SIG-M5 (cell line): ENCODE measurements around the gene GRIN1.

Source experiments
- DNase-seq: peaks from one replicate; lab custom pipeline; 2025; lab: John Stamatoyannopoulos, UW

Gene GRIN1

GRCh38 chr9:137164370-137165249 is 25.7 kb downstream of the GRIN1 start:
- no peak for DNase-seq

DNA sequence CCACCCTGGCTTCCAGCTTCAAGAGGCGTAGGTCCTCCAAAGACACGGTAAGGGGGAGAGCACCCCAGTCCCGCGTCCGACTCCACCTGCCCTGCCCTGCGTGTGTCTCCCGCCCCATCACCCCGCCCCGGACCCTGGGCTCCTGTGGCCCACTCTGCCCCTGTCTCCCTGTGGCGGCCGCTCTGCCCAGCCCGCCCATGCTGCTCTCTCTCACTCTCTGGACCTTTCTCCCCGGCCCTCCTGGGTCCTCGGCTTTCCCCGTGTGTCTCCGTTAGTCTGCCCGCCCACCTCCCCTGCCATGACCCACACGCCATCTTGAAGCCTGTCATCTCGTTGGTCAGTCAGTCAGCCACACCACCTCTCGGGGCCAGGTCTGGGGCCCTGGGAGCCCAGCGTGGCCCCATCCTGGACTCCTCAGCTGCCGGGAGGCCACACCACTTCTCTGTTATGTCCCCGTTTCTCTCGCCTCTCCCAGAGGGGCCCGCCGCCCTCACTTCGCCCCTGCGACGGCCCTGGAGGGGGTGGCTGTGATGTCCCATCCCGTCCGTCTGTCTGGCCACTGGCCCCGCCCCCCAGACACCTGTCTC is 26.4 kb downstream of the GRIN1 start:
- DNase-seq: no peak

DNA sequence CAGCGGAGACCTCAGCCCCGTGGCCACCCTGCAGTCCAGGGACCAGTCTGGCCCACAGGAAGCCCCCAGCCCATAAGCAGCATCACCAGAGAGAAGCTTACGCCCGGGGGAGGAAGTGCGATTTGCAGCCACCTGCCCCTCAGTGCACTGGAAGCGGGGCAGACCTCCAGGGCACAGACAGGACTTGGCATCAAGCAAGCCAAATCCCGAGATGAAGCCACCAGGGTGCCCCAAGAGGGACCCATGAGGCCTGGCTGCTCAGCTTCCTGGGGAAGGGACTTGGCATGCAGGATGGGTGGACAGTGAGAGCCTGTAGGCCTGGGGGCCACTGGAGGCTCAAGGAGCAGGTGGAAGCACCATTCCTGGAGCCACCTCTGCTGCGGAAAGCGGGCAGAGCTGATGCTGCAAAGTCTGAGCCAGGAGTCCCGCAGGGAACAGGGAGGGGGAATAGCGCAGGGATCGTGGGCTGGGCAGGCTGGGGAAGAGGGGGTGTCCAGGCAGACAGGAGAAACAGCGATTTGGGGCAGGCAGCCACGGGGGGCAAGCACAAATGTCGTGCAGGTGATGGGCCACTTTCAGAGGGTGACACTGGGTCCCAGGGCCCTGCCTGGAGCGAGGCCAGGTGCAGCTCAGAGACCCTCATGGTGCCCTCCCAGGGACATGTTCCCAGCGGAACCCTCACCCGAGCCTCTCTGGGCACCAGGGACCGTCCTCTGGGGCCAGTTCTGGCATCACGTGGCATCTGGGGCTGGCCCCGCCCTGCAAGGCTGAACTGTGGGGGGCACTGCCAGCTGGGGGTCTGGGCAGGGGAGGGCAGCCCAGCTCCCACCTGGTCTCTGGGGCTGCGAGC is 27.7 kb downstream of the GRIN1 start:
- DNase-seq: no peak

DNA sequence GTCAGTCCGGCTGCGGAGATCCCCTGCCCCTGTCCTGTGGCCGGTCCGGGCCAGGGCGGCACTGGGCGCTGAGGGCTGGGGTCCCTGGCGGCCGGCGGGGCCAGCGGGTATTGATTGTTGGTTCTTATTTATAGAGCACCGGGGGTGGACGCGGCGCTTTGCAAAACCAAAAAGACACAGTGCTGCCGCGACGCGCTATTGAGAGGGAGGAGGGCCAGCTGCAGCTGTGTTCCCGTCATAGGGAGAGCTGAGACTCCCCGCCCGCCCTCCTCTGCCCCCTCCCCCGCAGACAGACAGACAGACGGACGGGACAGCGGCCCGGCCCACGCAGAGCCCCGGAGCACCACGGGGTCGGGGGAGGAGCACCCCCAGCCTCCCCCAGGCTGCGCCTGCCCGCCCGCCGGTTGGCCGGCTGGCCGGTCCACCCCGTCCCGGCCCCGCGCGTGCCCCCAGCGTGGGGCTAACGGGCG is 28.4 kb downstream of the GRIN1 start:
- DNase-seq: no peak

DNA sequence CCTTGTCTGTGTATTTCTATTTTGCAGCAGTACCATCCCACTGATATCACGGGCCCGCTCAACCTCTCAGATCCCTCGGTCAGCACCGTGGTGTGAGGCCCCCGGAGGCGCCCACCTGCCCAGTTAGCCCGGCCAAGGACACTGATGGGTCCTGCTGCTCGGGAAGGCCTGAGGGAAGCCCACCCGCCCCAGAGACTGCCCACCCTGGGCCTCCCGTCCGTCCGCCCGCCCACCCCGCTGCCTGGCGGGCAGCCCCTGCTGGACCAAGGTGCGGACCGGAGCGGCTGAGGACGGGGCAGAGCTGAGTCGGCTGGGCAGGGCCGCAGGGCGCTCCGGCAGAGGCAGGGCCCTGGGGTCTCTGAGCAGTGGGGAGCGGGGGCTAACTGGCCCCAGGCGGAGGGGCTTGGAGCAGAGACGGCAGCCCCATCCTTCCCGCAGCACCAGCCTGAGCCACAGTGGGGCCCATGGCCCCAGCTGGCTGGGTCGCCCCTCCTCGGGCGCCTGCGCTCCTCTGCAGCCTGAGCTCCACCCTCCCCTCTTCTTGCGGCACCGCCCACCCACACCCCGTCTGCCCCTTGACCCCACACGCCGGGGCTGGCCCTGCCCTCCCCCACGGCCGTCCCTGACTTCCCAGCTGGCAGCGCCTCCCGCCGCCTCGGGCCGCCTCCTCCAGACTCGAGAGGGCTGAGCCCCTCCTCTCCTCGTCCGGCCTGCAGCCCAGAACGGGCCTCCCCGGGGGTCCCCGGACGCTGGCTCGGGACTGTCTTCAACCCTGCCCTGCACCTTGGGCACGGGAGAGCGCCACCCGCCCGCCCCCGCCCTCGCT is 29.0 kb downstream of the GRIN1 start:
- no peak for DNase-seq

DNA sequence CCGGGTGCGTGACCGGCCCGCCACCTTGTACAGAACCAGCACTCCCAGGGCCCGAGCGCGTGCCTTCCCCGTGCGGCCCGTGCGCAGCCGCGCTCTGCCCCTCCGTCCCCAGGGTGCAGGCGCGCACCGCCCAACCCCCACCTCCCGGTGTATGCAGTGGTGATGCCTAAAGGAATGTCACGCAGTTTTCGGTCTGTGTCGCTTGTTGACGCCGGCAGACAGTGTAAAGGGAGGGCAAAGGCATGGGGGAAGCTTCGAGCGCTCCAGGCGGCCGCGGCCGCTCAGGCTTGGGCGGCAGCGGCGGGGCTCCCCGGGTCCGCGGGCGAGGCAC is 29.6 kb downstream of the GRIN1 start:
- no peak for DNase-seq

DNA sequence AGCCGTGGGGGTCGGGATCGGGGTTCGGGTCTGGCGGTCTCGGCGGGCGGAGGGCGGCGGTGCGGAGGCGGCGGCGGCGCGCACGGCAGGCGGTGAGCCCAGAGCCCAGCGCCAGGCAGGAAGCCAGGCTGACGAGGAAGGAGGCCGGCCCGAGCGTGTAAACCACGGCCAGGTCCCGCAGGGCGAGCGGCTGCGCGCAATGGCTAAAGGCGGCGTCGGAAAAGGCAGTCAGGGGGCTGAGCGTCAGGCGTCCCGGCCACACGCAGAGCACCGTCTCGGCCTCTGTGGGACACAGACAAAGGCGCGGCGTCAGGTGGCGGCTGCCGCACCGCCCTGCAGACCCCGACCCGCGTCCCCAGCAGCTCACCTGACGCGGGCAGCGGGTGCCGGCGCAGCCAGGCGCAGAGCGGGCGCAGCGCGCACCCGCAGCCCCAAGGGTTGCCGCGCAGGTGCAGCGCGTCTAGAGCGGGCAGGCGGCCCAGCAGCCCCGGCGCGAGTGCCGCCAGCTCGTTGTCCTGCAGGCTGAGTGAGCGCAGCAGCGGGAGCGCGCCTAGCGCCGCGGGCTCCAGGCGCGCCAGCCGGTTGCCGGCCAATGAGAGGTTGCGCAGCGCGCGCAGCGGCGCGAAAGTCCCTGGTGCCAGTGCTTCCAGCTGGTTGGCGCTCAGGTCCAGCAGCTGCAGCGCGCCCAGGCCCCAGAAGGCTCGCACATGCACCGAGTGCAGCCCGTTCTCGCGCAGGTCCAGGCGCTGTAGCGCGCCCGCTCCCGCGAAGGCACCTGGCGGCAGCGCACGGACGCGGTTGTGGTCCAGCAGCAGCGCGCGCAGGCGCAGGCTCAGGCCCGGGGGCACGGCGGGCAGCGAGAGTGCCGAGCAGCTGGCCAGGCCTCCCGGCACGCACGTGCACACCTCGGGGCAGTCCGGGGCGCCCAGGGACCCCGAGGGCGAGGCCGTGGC is 30.2 kb downstream of the GRIN1 start:
- no peak for DNase-seq

DNA sequence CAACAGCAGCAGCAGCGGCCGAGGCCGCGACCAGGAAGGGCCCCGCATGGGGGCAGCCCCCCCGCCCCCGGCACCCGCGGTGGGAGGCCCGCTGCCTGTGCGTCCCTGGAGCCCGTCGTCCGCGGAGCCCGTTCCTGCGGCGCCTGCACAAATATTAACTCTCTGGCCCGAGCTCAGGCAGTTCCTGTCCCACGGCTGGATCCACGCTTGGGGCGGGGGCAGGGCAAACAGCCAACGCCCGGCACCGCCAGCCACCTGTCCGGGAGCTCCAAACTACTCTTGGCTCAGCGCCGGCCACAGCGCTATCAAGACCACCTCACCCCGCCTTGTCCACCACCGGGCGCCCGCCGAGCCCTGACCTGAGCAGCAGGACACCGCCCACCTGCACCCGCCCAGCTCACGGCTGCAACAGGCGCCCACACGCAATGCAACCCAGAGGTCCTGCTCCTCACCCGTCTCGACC is 31.0 kb downstream of the GRIN1 start, which contains the start of gene LRRC26:
TSS of gene LRRC26 (minus strand) at position 156 of the 463 bp plus-strand sequence. CDS start at position 48, 108 bp downstream.
- DNase-seq: no peak

GRCh38 chr9:137170486-137171148 is 31.7 kb downstream of the GRIN1 start:
- DNase-seq: no peak

GRCh38 chr9:137171149-137171900 is 32.4 kb downstream of the GRIN1 start:
- no peak for DNase-seq

GRCh38 chr9:137172901-137173795 is 34.2 kb downstream of the GRIN1 start:
- no peak for DNase-seq

- DNase-seq: no peak
Observed at GRCh38 chr9:137173796-137174664, 35.1 kb downstream of the GRIN1 start.

DNA sequence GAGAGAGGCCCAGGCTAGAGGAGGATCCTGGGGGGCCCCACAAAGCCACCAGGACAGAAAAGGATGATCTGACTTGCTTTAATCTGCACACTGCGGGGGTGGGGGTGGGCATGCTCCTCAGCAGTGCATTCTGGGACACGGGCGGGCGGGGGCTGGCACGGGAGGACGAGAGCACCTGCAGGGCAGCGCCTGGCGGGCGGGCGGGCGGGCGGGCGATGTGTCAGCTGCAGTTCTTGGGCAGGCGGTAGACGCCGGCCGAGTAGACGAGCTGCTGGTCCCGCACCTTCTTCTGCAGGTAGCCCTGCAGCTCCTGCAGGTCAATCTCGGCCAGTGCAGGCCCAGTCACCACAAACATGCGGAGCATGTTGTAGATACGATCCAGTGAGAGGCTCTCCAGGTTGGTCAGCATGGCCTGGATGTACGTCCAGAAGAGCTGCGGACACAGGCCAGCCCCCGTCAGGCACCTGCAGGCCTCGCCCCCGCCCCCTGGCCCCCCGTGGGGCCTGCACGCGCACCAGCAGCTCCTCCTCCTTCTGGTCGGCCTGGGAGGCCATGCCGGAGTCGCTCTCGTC is 35.9 kb downstream of the GRIN1 start:
- DNase-seq: no peak

GRCh38 chr9:137175345-137175961 is 36.5 kb downstream of the GRIN1 start:
- no peak for DNase-seq

GRCh38 chr9:137176302-137177182 is 37.6 kb downstream of the GRIN1 start:
- no peak for DNase-seq
